Stimulated activated CD4-positive, alpha-beta T cell treated with anti-CD3 and anti-CD28 coated beads, Interleukin-4, amount 100 ng/mL, for 24 hours (primary cell): ENCODE data around the gene NRG2.

ENCODE experiments used
- DNase-seq: peaks from one replicate; pipeline ENCODE4 v3.0.0-alpha.2; 2020

The NRG2 gene

DNA sequence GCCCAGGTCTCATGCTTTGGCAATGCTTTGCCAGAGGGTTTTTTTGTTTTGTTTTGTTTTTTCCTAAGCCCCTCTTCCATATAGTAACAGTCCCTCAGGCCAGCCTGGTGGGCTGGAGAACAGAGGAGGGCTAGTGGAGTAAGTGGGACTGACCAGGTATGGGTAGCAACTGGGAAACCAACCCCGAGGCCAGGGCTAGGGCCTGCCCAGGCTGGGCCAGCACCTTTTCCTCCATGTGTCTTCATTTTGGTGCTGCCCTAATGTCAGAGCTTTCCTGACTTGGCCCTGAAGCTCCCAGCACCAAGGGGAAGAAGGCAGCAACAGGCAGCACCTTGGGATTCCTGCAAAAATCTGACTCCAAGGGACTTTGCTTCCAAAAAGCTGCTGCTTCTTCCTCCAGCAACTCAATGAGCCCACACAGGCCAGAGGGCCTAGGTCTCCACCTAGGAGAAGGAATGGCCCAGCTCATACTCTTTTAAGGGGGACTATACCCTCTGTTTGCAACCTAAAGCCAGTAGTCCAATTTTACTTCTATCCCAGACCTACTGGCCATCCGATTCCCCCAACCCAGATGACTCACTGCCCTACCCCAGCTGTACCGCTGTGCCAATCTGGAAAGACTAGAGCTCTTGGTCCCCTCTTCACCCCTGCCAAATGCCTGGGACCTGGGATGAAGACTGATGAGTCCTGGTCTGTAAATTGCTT, 142.4 kb downstream of the NRG2 start:
- no peak for DNase-seq

DNA sequence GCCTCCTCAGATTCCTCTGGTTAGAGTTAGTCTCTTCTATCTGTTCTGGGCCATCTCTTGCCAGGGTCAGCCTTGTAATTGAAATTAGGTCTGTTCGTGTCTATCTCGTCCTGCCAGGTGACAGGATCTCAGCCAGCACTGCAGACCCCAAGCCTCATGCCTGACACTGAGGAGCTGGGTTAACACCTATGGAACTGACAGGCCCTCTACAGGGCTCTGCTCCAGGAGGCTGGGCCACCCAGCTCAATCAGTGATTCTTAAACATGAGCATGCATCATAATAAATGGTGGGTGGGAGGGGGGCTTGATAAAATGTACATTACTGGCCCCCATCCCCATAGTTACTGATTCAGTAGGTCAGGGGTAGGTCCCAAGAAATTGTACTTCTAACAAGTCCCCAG, 144.1 kb downstream of the NRG2 start:
- no peak for DNase-seq

DNA sequence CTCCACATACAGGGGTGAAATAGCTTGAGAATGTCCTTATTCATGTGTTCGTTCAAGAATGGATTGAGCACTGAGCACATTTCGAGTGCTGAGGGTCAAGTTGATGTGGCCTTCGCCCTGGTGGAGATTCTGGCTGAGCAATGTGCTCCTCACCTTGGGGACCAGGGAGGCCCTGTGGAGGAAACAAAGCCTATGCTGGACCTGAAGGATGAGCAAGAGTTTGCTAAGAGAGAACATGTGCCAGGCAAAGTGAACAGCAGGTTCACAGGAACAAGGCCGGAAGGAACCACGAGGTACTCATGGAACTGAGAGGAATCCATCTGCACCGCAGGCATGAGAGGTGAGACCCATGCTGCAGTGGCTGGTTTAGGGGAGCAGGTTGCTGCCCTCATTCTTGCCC, 145.1 kb downstream of the NRG2 start:
- no peak for DNase-seq

DNA sequence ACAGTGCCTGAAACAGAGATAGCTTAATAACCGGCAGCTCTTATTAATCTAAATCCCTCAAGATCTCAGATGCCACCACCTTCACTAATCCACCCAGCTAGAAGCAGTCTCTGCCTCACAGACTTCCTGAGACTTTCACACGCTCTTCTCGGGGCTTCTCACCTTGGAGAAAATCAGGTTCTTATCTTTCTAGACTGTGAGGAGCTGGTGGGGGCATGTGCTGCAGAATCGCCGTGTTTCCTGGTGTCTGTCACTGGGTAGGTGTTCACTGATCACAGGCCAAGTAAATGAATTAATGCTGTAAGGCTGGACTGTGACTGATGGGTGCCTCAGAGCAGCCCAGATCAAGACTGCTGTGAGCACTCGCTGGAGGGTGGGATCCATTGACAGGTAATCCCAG, 145.8 kb downstream of the NRG2 start:
- no peak for DNase-seq

DNA sequence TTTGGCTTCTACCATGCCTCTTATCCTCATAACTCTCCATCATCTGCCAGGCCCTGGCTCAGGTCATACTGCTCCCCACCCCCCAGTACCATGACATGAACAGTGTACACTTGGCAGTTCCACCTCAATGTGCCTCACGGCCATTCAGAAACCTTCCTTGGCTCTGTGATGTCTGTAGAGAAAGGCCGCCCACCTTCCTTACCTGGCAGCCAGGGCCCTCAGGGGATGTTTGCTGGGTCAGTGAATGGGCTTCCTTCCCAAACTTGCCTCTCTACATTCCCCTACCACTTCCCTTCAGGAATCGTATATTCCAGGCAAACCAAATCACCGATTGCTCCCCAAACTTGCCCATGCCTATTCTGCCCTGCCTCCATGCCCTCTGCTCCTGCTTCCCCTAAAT, 146.4 kb downstream of the NRG2 start:
- no peak for DNase-seq

DNA sequence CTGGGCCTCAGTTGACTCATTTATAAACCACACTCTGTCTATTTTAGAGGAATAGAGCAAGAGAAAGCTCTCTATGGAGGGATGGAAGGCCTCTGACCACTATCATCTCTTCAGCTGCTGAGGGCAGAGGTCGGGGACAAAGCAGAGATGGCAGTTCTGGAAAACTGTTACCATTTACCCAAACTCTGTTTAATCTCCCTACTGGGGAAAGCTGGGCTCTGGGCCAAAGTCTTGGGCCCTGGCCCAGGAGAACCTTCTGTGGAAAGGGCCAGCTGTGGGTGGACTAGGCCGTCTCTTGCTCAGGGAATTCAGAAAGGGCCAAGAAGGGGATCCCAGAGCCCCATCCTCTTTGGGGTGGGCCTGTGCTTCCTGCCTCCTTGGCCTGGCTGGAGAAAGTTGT, 147.5 kb downstream of the NRG2 start:
- DNase-seq: no peak

DNA sequence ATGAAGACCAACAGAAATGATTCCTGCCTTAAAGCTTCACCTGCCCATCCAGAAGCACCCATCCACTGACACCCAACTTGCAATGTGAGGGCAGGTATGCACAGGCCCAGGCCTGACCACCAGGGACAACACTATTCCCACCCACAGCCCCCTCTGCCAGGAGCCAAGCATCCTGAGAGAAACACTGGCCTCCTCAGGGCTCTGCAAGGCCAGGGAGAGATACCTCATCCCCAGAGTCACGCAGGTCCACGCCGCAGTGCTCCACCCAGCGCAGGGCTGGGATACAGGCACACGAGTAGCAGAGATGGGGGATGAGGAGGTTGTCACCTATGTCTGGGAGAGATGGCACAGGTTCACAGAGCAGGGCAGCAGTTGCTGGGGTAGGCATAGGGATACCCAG, 148.1 kb downstream of the NRG2 start:
- DNase-seq: no peak

DNA sequence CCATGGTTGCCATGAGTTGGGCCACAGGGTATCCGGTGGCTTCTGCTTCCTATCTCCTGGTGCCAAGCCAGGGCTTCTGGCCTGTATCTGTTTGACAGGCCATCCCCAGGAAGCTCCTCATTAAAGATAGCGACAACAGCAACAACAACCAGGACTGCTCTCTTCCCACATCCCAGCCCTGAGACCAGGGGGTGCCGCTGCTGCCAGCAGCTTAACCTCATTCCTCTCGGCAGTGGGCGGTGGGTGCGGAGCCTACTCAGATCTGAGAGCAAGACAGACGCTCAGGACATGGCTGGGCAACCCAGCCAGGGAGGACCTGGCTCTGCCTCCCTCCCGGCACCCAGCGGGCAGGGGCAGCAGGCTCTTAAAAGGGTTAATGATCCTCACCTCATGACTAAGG, 149.2 kb downstream of the NRG2 start:
- no peak for DNase-seq

DNA sequence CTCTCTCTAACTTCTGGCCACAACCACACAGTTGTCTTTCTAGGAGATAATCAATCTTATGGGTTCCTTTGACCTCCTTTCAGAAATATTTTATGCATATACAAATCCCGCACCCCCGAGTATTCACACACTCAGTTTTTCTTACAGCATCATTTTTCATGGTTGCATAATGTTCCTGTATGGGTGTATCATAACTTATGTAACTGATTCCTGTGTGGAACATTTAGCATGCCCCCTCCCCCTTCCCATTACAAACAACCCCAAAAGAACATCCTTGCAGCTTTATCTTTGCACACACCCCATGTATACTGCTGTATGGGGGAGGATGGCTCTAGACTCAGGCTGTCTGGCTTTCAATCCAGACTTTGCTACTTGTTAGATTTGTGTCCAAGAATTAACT, 153.7 kb downstream of the NRG2 start:
- DNase-seq: no peak

DNA sequence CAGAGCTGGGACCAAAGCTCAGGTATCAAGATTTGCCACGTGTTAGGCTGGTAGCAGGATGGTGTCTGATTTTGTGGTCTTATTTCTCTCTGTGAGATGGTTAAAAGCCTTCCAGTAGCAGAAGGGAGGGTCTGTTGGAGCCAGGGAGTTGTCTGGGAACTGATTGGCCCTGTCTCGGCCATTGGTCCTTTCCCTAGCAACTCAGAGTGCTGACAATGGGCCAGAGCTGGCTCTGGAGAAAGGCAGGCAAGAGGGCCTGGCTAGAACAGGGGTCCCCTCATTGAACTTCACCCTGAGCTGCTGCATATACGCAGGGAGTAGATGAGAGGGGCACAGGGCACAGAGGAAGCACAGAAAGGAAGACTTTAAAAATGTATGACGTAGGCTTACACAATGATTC, 154.7 kb downstream of the NRG2 start:
- DNase-seq: no peak

DNA sequence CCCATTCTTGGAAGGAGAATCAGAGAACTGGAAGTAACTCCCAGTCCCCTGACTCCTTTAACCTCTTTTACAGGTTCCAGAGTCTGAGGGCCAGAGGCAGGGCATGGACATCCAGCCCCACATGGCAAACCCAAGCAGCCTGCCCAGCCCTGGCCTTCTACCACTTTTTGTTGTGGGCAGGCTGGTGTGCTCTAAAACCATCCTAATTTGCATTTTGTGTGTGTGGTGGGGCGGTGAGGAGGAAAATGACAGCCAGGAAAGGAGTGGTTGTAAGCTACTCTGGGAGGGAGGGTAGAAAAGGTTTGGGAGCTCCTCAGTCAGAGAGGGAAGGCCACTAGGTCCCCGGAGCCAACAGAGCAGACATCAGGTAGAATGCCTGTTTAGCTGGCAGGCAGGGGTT, 156.9 kb downstream of the NRG2 start:
- DNase-seq: no peak

DNA sequence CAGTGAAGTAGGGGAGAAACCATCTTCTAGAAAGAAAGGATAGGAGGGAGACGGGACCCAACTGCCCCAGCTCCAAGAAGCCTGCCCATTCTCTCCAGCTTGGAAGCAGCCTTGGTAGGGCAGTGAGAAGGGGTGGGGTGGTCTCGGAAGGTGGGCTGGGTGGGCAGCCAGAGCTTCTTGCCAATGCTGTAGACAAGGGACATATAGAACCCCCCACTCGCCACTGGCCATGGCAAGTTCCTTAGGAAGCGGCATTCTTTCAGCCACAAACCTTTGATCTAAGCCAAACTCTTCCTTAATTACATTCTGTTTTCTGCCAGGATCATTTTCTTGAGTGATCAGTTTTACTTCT, 157.3 kb downstream of the NRG2 start:
- DNase-seq: no peak

DNA sequence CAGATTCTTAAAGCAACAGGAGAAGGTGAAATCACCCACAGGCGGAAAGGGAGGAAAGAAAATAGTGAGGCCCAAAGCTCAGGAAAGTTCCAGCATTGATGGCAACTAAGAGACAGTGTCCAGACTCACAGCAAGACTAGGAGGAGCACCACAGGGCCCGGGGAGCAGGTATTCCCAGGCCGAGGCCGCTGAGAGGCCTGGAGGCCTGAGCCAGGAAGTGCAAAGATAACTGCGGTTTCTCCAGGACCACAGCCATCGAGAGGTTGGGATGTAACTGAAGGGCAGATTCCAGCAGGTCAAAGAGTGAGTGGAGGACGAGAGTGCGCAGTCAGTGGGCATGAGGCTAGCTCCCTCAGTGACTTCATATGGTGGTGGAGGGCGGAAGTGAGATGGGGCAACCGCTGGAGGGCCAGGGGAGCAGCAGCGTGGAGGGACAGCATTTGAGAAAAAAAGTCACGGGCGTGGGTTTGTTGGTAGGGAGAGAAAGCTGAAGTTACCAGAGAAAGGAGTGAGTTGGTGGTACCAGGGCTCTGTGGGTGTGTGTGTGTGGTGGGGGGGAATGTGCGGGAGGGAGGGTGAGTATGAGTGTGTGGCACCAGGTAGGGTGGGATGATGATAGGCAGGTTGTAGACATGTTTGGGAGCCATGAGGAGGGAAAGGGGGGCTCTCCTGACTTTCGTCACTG, 157.8 kb downstream of the NRG2 start:
- DNase-seq: no peak

DNA sequence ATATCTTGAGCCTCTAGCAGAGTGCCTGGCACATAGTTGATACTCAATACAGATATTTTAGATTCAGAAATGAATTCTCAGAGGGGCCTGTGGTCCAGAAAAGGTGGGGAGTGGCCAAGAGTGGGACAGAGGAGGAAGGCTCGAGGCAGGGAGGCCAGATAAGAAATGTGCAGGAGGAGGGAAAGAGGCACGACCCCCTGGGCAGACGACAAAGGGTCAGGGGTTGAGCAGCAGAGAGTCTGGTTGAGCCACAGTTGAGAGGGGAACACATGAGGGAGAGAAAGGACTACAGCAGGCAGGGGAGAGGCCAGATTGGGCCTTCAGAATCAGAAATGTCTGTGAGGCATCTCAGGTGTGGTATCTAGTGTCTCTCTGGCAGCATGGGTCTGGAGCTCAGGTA, 158.4 kb downstream of the NRG2 start:
- no peak for DNase-seq

DNA sequence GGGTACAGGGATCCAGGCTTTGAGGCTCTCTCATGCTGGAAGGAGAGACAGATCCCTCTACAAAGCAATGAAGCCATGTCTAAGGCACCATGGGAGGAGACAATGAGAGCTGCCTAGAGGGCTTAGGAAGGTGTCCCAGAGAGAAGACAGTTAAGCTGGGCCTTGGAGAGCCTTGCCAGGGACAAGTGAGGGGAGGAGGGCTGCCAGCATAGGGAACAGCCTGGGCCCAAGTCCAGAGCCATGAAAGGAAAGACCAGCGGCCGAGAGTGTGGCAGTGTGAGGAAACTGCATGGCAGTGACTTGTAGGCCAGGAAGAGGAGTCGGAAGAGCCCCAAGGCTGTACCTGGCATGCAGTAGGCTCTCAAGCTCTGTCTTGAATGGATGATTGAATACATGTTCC, 159.0 kb downstream of the NRG2 start:
- DNase-seq: no peak

DNA sequence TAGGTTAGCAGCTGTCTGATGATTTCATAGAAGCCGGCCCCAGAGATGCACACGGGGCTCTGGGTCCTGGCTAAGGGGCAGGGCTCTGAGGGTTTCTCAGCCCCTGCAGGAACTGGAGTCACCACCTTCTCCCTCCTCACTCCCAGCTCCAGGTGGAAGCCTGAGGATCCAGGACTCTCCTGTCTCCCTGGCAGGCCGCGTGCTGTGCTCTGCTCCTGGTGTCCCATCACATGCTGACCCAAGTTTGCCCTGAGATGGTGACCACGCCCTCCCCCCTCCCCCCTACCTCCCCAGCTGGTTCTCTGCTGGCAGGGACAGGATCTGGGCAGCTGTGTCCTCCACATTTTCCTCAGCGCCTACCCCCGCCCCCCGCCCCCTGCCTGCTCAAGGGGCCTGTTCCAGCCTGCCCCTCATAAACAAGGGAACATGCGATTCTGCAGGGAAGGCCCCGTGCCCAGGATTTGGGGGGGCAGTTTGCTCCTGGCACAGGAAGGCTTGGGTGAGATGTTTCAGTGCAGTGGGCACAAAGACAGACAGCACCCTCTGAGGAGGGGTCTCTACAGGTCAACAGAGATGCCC, 160.0 kb downstream of the NRG2 start:
- no peak for DNase-seq

DNA sequence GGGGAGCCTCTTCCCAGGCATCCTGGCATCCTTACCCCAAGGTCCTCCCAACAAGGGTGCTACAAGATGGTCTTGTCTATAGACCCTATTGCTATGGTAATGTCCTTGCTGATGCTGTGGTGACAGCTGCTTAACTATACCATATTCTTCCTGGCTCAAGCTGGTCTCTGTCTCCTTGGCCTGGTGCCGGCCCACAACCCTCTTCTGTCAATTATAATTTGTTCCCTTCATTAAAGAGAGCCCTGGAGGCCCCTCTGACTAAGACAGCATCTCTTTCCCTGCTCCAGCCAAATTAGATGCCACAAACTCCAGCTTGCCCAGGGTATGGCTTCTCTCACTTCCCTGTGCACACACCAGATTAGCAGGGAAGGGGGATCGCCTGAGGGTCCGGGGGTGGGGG, 160.8 kb downstream of the NRG2 start:
- no peak for DNase-seq

DNA sequence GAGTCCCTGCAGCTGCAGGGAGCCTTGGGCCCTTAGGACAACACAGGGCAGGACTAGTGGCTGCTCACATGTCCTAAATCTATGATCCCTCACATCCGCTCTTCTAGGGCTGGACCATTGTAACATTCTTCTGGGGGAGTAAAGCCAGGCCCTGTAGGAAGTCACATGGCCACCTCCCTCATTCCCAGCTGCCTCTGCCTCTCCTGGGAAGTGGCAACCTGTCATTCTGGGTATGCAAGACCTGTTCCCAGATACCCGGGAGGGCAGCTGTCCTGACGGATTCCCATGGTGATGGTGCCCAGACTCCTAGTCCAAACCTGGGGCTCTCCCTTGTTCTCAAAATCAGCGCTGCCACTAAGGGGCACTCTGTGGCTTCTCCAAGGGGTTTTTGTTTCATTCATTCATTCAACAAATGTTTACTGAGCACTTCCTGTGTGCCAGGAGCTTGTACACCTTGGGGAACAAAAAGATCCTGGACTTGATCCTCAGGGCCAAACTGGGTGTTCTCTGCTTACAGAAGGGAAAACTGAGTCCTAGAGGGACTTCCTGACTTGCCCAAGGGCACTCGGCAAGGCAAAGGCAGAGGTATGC, 161.9 kb downstream of the NRG2 start:
- no peak for DNase-seq

DNA sequence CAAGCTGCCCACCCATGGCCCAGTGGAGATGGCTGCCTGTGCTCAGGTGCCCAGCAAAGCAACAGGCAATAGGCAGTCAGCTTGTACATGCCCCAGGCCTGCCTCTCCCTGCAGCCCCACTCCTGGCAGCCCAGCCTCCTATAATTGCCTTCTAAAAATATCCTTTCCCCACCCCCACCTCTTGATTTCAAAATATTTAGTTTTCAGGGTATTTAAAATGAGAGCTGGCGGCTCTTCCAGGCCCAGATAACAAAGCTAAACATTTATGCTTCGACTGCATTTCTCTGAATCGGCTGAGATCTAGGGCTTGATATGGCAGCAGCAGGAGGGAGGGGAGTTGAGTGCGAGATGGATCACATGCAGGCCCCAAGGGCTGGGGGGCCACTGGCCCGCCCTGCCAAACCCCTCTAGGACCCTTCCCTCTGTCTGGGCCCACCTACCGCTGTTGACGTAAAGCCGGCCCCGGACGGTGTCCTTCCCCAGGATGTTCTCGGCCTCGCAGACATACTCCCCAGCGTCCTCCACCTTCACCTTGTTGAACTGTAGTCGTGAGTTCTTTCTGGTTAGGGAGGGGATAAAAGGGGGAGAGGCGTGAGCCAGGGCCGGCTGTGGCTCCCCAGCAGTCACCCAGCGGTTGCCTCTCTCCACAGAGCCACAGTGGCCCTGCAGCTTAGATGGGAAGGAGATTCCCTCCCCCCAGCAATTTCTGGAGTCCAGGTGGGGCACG, 162.5 kb downstream of the NRG2 start:
- DNase-seq: no peak

DNA sequence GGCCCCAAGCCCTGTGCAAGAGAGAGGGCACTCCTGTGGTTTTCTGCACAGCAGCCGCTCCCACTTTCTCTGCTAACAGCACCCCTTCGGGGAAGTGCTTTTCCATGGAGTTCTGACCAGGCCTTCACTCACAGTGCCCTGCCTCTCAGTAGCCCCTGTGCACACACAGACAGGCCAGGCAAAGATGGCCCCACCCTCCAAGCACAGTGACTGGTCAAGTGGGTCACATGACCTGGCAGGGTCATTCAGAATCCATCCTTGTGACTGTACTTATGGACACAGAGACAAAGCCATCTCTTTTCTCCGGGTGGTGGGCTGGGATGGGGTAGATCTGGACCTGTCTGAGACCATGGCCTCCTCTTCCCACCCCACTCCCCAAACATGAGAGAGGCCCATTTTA, 165.0 kb downstream of the NRG2 start:
- no peak for DNase-seq

DNA sequence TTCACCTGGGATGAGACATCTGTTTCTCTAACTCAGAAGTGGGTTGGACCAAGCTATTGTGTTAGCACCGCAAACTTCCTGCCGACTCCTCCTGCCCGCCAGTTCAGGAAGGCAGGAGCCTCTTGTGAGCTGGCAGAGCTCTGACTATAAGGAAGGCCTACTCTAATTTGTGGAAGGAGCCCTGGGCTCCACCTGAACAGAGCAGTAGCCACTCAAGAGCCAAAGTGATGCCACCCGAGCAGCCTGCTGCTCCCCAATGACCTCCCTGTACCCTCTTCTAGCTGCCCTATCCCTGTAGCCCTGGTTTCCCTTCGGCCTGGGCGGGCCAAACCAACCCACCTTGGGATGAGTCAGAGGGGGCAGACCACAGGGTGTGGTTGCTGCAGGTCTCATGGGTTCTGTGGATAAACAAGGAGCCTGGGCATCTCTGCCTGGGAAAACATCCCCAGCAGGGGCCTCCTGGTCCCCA, 165.9 kb downstream of the NRG2 start:
- DNase-seq: no peak

DNA sequence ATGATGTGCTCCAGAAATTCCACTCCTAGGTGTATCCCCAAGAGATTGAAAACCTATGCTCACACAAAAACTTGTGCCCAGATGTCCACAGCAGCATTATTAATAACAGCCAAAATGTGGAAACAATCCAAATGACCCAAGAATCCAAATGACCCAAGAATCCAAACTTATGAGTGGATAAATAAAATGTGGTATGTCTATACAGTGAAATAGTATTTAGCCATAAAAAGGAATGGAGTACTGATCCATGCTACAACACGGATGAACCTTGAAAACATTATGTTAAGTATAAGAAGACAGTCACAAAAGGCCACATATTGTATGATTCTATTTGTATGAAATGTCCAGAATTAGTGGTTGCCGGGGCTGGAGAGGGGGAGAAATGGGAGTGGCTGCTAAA, 167.1 kb downstream of the NRG2 start:
- no peak for DNase-seq
